Liver (tissue), 9 donors: Measurements from ENCODE around the gene HOATZ. TPM values are rescaled to one million over a fixed set of nuclear protein-coding genes. Genes with fewer than 3 reads are reported as not detected.

ENCODE experiments used
- DNase-seq: peaks from one replicate; pipeline ENCODE4 v3.0.0-alpha.2; 2017; ENCODE audit warnings: low spot score
- H3K27ac ChIP-seq, 2 donors: one replicate each; pipeline ENCODE4 v1.7.0; 2013; ENCODE audit warnings: inconsistent platforms in 2 of 2, low read length in 2 of 2, control low read depth in 1 of 2, low read depth in 1 of 2, mild to moderate bottlenecking in 1 of 2
- H3K27me3 ChIP-seq, 4 donors: one replicate each; pipeline versions ENCODE4 v1.6.1 to v1.7.0; 2013; ENCODE audit warnings: low read length in 3 of 4, inconsistent platforms in 1 of 4, mild to moderate bottlenecking in 1 of 4, moderate library complexity in 1 of 4; ENCODE audit not compliant: control insufficient read depth in 4 of 4, insufficient read depth in 4 of 4
- H3K36me3 ChIP-seq, 4 donors: one replicate each; pipeline versions ENCODE4 v1.6.1 to v1.7.0; 2013; ENCODE audit warnings: low read length in 3 of 4, mild to moderate bottlenecking in 3 of 4, low read depth in 1 of 4, moderate library complexity in 1 of 4; ENCODE audit not compliant: control insufficient read depth in 4 of 4, insufficient read depth in 3 of 4
- H3K4me1 ChIP-seq, 4 donors: one replicate each; pipeline versions ENCODE4 v1.6.1 to v1.7.0; 2013; ENCODE audit warnings: low read length in 3 of 4, mild to moderate bottlenecking in 3 of 4, moderate library complexity in 1 of 4; ENCODE audit not compliant: control insufficient read depth in 4 of 4, insufficient read depth in 4 of 4
- H3K4me3 ChIP-seq, 3 donors: one replicate each; pipeline versions ENCODE4 v1.6.1 to v1.7.0; 2013; ENCODE audit warnings: low read length in 3 of 3, control low read depth in 1 of 3, low read depth in 1 of 3, mild to moderate bottlenecking in 1 of 3
- H3K9ac ChIP-seq, 2 donors: one replicate each; pipeline ENCODE4 v1.7.0; 2013; ENCODE audit warnings: low read length in 2 of 2, mild to moderate bottlenecking in 2 of 2, moderate library complexity in 2 of 2, control low read depth in 1 of 2, low read depth in 1 of 2
- H3K9me3 ChIP-seq, 4 donors: one replicate each; pipeline versions ENCODE4 v1.6.1 to v1.7.0; 2013; ENCODE audit warnings: low read length in 3 of 4; ENCODE audit not compliant: control insufficient read depth in 4 of 4
- ATF3 ChIP-seq: IDR thresholded peaks from 2 replicates; pipeline ENCODE4 v1.6.1; 2016; ENCODE audit warnings: antibody characterized with exemption
- FOXA2 ChIP-seq: IDR thresholded peaks from 2 replicates; pipeline ENCODE4 v1.6.1; 2016; ENCODE audit warnings: antibody characterized with exemption
- GABPA ChIP-seq, 2 donors: IDR thresholded peaks in 1 of 2; conservative IDR thresholded peaks in 1 of 2; 2 replicates each; pipeline ENCODE4 v1.6.1; 2016; ENCODE audit warnings: antibody characterized with exemption in 2 of 2, mild to moderate bottlenecking in 1 of 2, moderate library complexity in 1 of 2
- HNF4G ChIP-seq: IDR thresholded peaks from 2 replicates; pipeline ENCODE4 v1.6.1; 2016; ENCODE audit warnings: antibody characterized with exemption
- JUND ChIP-seq, 2 donors: IDR thresholded peaks; 2 replicates each; pipeline ENCODE4 v1.6.1; 2016; ENCODE audit warnings: antibody characterized with exemption in 2 of 2
- NR2F2 ChIP-seq: IDR thresholded peaks from 2 replicates; pipeline ENCODE4 v1.6.1; 2016; ENCODE audit warnings: antibody characterized with exemption
- RAD21 ChIP-seq, 2 donors: IDR thresholded peaks; 2 replicates each; pipeline ENCODE4 v1.6.1; 2016; ENCODE audit warnings: antibody characterized with exemption in 2 of 2, mild to moderate bottlenecking in 2 of 2
- RXRA ChIP-seq, 2 donors: IDR thresholded peaks; 2 replicates each; pipeline ENCODE4 v1.6.1; 2017 to 2018; ENCODE audit warnings: antibody characterized with exemption in 2 of 2, mild to moderate bottlenecking in 1 of 2
- SP1 ChIP-seq: IDR thresholded peaks from 2 replicates; pipeline ENCODE4 v1.6.1; 2018; ENCODE audit warnings: antibody characterized with exemption, mild to moderate bottlenecking
- TAF1 ChIP-seq: conservative IDR thresholded peaks from 2 replicates; pipeline ENCODE4 v1.6.1; 2016; ENCODE audit warnings: antibody characterized with exemption, mild to moderate bottlenecking
- WGBS: extraction: QIAGEN DNeasy Blood & Tissue Kit; methylation state at CpG from one replicate; pipeline ENCODE4 v1.1.7; 2013; 5-methylcytosine and 5-hydroxymethylcytosine counted together
- polyA plus RNA-seq, 2 donors: library from polyadenylated mRNA; stranded (reverse) in 1 of 2; unstranded in 1 of 2; fragments of 200-250 nt in 1 of 2; fragments of >200 nt in 1 of 2; fragmentation: Nextera tagmentation in 1 of 2; extraction: Ambion mirVana in 1 of 2; gene quantifications; one replicate each; pipeline versions ENCODE4 v1.2.1 to v1.2.3, GENCODE V29; 2013 to 2015
- total RNA-seq, 2 donors: library from RNA; depleted of rRNA; stranded (reverse); fragments of >200 nt; gene quantifications; one replicate each; pipeline ENCODE4 v1.2.3, GENCODE V29; 2014
- TF ChIP-seq, protein P1 (sequence below): IDR thresholded peaks from 2 replicates; pipeline ENCODE4 v1.6.1; 2016; ENCODE audit warnings: antibody characterized with exemption, mild to moderate bottlenecking
- TF ChIP-seq, protein P2 (sequence below): fragments of 150-350 bp; IDR thresholded peaks from 2 replicates; pipeline ENCODE4 v1.5.1; 2017; ENCODE audit warnings: improper control_type of control experiment, low read depth, low read length; ENCODE audit not compliant: missing input control
- TF ChIP-seq, protein P3 (sequence below): IDR thresholded peaks from 2 replicates; pipeline ENCODE4 v1.6.1; 2016; ENCODE audit warnings: antibody characterized with exemption
- TF ChIP-seq, protein P4 (sequence below): IDR thresholded peaks from 2 replicates; pipeline ENCODE4 v1.6.1; 2016; ENCODE audit warnings: antibody characterized with exemption
- donor health status: healthy.
- donor health status: healthy.
- donor health status: healthy.
- donor health status: healthy.
- donor health status: healthy.

The HOATZ gene
- total and polyA plus RNA-seq, 4 donors = not detected

DNA sequence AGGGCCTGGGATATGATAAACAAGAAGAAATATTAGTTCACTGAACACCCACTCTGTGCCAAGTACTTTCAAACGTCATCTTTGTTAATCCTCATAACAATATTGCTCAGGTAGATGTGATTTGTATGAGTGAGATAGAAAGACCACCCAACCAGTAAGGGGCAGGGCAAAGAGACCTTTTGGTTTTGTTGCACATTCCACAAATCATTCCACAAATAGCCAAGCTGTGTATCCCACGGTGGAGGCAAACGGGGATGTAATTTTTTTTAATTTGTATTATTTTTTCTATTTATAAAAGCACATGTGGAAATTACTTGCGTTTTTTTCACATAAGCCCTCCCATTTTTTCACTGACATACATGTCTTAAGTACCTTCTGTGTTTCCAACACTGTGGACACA is 54.9 kb downstream of the HOATZ start:
- Histone ChIP-seq H3K4me1 (peaks cover 0 to 11% (median 8%) of the 10 kb centered on the region in 4 donors), H3K4me3 (no peak overlapping the region), H3K36me3 (no peaks in the 10 kb centered on the region), H3K9ac (no peak overlapping the region), H3K27ac (no peak overlapping the region), H3K9me3 (no peaks in the 10 kb centered on the region), H3K27me3 (no peaks in the 10 kb centered on the region)
- WGBS = 81% methylated on average over 4 of the region's 4 CpGs
- DNase-seq = no peak
- no peak for TF ChIP-seq ATF3

DNA sequence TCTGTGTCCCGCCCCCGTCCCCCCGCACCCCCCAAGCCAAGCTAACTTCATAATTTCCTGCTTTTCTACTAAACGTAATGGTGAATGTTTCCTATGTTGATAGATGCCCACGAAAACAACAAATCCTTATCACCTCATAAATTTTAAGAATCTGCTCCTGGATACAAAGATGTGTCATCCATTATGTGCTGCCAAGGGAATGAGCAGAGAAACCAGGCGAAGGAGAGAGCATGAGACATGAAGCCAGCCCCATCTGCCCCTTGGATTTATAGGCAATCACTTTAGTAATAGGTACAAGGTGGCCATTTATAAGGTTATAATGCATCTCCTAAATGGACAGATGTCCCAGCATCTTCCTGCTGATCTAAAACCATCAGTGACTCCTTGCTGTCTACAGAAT is 56.2 kb downstream of the HOATZ start:
- no peak for DNase-seq
- TF ChIP-seq SP1 (no peak), RAD21 (IDR thresholded peaks at IDR 0.05) (no peak), NR2F2 (no peak), RXRA (IDR thresholded peaks at IDR 0.05) (no peak), FOXA2 (no peak), TAF1 (no peak), JUND (IDR thresholded peaks at IDR 0.05) (no peak), HNF4G (no peak), GABPA (IDR thresholded peaks at IDR 0.05 in 1 of 2, conservative IDR thresholded peaks at IDR 0.05 in 1 of 2) (no peak)
- TF ChIP-seq, protein P1, sequence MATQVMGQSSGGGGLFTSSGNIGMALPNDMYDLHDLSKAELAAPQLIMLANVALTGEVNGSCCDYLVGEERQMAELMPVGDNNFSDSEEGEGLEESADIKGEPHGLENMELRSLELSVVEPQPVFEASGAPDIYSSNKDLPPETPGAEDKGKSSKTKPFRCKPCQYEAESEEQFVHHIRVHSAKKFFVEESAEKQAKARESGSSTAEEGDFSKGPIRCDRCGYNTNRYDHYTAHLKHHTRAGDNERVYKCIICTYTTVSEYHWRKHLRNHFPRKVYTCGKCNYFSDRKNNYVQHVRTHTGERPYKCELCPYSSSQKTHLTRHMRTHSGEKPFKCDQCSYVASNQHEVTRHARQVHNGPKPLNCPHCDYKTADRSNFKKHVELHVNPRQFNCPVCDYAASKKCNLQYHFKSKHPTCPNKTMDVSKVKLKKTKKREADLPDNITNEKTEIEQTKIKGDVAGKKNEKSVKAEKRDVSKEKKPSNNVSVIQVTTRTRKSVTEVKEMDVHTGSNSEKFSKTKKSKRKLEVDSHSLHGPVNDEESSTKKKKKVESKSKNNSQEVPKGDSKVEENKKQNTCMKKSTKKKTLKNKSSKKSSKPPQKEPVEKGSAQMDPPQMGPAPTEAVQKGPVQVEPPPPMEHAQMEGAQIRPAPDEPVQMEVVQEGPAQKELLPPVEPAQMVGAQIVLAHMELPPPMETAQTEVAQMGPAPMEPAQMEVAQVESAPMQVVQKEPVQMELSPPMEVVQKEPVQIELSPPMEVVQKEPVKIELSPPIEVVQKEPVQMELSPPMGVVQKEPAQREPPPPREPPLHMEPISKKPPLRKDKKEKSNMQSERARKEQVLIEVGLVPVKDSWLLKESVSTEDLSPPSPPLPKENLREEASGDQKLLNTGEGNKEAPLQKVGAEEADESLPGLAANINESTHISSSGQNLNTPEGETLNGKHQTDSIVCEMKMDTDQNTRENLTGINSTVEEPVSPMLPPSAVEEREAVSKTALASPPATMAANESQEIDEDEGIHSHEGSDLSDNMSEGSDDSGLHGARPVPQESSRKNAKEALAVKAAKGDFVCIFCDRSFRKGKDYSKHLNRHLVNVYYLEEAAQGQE = no peak
- TF ChIP-seq, protein P2, sequence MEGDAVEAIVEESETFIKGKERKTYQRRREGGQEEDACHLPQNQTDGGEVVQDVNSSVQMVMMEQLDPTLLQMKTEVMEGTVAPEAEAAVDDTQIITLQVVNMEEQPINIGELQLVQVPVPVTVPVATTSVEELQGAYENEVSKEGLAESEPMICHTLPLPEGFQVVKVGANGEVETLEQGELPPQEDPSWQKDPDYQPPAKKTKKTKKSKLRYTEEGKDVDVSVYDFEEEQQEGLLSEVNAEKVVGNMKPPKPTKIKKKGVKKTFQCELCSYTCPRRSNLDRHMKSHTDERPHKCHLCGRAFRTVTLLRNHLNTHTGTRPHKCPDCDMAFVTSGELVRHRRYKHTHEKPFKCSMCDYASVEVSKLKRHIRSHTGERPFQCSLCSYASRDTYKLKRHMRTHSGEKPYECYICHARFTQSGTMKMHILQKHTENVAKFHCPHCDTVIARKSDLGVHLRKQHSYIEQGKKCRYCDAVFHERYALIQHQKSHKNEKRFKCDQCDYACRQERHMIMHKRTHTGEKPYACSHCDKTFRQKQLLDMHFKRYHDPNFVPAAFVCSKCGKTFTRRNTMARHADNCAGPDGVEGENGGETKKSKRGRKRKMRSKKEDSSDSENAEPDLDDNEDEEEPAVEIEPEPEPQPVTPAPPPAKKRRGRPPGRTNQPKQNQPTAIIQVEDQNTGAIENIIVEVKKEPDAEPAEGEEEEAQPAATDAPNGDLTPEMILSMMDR = no peak
- TF ChIP-seq, protein P3, sequence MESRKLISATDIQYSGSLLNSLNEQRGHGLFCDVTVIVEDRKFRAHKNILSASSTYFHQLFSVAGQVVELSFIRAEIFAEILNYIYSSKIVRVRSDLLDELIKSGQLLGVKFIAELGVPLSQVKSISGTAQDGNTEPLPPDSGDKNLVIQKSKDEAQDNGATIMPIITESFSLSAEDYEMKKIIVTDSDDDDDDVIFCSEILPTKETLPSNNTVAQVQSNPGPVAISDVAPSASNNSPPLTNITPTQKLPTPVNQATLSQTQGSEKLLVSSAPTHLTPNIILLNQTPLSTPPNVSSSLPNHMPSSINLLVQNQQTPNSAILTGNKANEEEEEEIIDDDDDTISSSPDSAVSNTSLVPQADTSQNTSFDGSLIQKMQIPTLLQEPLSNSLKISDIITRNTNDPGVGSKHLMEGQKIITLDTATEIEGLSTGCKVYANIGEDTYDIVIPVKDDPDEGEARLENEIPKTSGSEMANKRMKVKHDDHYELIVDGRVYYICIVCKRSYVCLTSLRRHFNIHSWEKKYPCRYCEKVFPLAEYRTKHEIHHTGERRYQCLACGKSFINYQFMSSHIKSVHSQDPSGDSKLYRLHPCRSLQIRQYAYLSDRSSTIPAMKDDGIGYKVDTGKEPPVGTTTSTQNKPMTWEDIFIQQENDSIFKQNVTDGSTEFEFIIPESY = no peak
- TF ChIP-seq, protein P4, sequence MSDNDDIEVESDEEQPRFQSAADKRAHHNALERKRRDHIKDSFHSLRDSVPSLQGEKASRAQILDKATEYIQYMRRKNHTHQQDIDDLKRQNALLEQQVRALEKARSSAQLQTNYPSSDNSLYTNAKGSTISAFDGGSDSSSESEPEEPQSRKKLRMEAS = no peak
- Histone ChIP-seq H3K9ac (no peak overlapping the region), H3K27ac (no peak overlapping the region), H3K4me3 (no peak overlapping the region), H3K27me3 (no peaks in the 10 kb centered on the region), H3K36me3 (no peaks in the 10 kb centered on the region), H3K4me1 (peaks cover 0 to 13% (median 8%) of the 10 kb centered on the region in 4 donors), H3K9me3 (no peaks in the 10 kb centered on the region)
- 74% methylated on average over 6 of the region's 6 CpGs for WGBS
